Endothelial cell of umbilical vein (primary cell): ENCODE measurements around the gene TNS4. TPM values are rescaled to one million over a fixed set of nuclear protein-coding genes. Genes with fewer than 3 reads are reported as not detected.

ENCODE experiments used
- BruUV-seq: library from RNA; stranded (reverse); fragments of 400-500 nt; replicated peaks from 2 replicates; lab custom pipeline; 2021; lab: Mats Ljungman, UMichigan
- CTCF ChIA-PET: fragments of 300-600, 350-600 bp; sonication (Branson Sonifier 250); formaldehyde crosslinking; loops from one replicate; lab custom pipeline; 2021; ENCODE audit warnings: antibody characterized with exemption, inconsistent platforms; lab: Charles Lee
- POLR2A ChIA-PET: fragments of 300-600, 350-600 bp; sonication (Branson Sonifier 250); formaldehyde crosslinking; loops from one replicate; lab custom pipeline; 2021; ENCODE audit warnings: antibody characterized with exemption, inconsistent platforms; lab: Charles Lee
- DNase-seq: peaks from one replicate; pipeline ENCODE4 v3.0.0-alpha.2; 2011; ENCODE audit warnings: low read depth, low spot score
- FAIRE-seq: peaks from 2 replicates; lab custom pipeline; 2011; peaks lifted over from hg19 to GRCh38; lab: Jason Lieb, UNC
- H2AFZ ChIP-seq: 2 replicates; pipeline ENCODE4 v1.6.0; 2012; ENCODE audit warnings: low read depth, low read length, control low read depth, inconsistent platforms
- H3K27ac ChIP-seq: 2 replicates; pipeline ENCODE4 v1.5.1; 2011; ENCODE audit warnings: low read depth, mild to moderate bottlenecking, control low read depth, low read length, moderate library complexity; ENCODE audit not compliant: insufficient read depth
- H3K27me3 ChIP-seq, 2 experiments: 2 replicates each; pipeline versions ENCODE4 v1.6.0 to v1.6.1; 2011; ENCODE audit warnings: low read length in 2 of 2, mixed read lengths in 1 of 2; ENCODE audit not compliant: control insufficient read depth in 2 of 2, insufficient read depth in 2 of 2
- H3K36me3 ChIP-seq, 2 experiments: 2 replicates in 1 of 2; 3 replicates in 1 of 2; pipeline ENCODE4 v1.5.1; 2011; ENCODE audit warnings: low read length in 2 of 2, mild to moderate bottlenecking in 1 of 2, moderate library complexity in 1 of 2; ENCODE audit not compliant: control insufficient read depth in 2 of 2, insufficient read depth in 2 of 2; ENCODE audit errors: extremely low read depth in 1 of 2
- H3K4me1 ChIP-seq: 3 replicates; pipeline ENCODE4 v1.5.1; 2011; ENCODE audit warnings: mild to moderate bottlenecking, low read length; ENCODE audit not compliant: control insufficient read depth, insufficient read depth; ENCODE audit errors: extremely low read depth
- H3K4me2 ChIP-seq: 2 replicates; pipeline ENCODE4 v1.6.1; 2011; ENCODE audit warnings: low read length, control low read depth, mixed read lengths; ENCODE audit not compliant: insufficient read depth
- H3K4me3 ChIP-seq, 3 experiments: fragments of 200-600 bp in 1 of 3; sonication (generic), shearing (Covaris generic) in 1 of 3; replicated peaks in 1 of 3; 2 replicates each; pipeline ENCODE4 v1.5.1; 2011 to 2016; ENCODE audit warnings: control low read depth in 3 of 3, low read length in 3 of 3, mild to moderate bottlenecking in 2 of 3, inconsistent platforms in 1 of 3, low read depth in 1 of 3, moderate library complexity in 1 of 3; ENCODE audit not compliant: insufficient read depth in 1 of 3
- H3K79me2 ChIP-seq: 2 replicates; pipeline ENCODE4 v1.6.0; 2012; ENCODE audit warnings: low read length, inconsistent platforms; ENCODE audit not compliant: control insufficient read depth, insufficient read depth
- H3K9ac ChIP-seq: replicated peaks from 2 replicates; pipeline ENCODE3; 2011; ENCODE audit warnings: low read length, control low read depth; ENCODE audit not compliant: insufficient read depth; ENCODE audit errors: extremely low read depth
- H3K9me1 ChIP-seq: replicated peaks from 3 replicates; pipeline ENCODE4 v1.6.0; 2011; ENCODE audit warnings: mild to moderate bottlenecking, low read length; ENCODE audit not compliant: control insufficient read depth, insufficient read depth; ENCODE audit errors: extremely low read depth
- H3K9me3 ChIP-seq: replicated peaks from 2 replicates; pipeline ENCODE4 v1.5.1; 2012; ENCODE audit warnings: low read length, inconsistent platforms; ENCODE audit not compliant: control insufficient read depth, insufficient read depth
- H4K20me1 ChIP-seq: replicated peaks from 2 replicates; pipeline ENCODE3; 2011; ENCODE audit warnings: mild to moderate bottlenecking, low read length; ENCODE audit not compliant: control insufficient read depth, insufficient read depth; ENCODE audit errors: extremely low read depth
- EZH2 ChIP-seq: IDR thresholded peaks from 2 replicates; pipeline ENCODE4 v1.6.1; 2012; ENCODE audit warnings: borderline replicate concordance, low read depth, mild to moderate bottlenecking, moderate library complexity, low read length, inconsistent platforms; ENCODE audit not compliant: severe bottlenecking
- FOS ChIP-seq: IDR thresholded peaks from 2 replicates; pipeline ENCODE4 v1.6.1; 2011; ENCODE audit warnings: mild to moderate bottlenecking, low read length, moderate library complexity, borderline replicate concordance; ENCODE audit not compliant: insufficient read depth
- GATA2 ChIP-seq: IDR thresholded peaks from 2 replicates; pipeline ENCODE4 v1.7.0; 2011; ENCODE audit warnings: low read depth, mild to moderate bottlenecking, moderate library complexity, mixed read lengths, low read length; ENCODE audit not compliant: insufficient read length, insufficient read depth
- JUN ChIP-seq: IDR thresholded peaks from 2 replicates; pipeline ENCODE4 v1.6.1; 2011; ENCODE audit warnings: borderline replicate concordance, low read depth; ENCODE audit not compliant: insufficient read length, insufficient read depth
- MYC ChIP-seq: IDR thresholded peaks from one replicate; pipeline ENCODE4 v1.6.1; 2011; ENCODE audit warnings: mild to moderate bottlenecking, low read depth, low read length
- POLR2A ChIP-seq: IDR thresholded peaks from 2 replicates; pipeline ENCODE4 v1.6.1; 2012; ENCODE audit warnings: low read depth, mild to moderate bottlenecking, control low read depth, low read length
- POLR2AphosphoS5 ChIP-seq: IDR thresholded peaks from 2 replicates; pipeline ENCODE4 v1.6.1; 2012; ENCODE audit warnings: low read depth, mild to moderate bottlenecking, control low read depth, low read length, moderate library complexity; ENCODE audit not compliant: insufficient read depth
- dilution Hi-C: fragments of 300-500 bp; cut with MboI; formaldehyde crosslinking; loops from one replicate; pipeline ENCODE4 v1.15.0; 2019; ENCODE audit warnings: low sequenced_read_pairs; ENCODE audit not compliant: extremely low pct_ligation_motif_present
- intact Hi-C: fragments of 100-400 bp; cut with micrococcal nuclease; formaldehyde crosslinking; loops from one replicate; pipeline ENCODE4 v1.10.0; 2022
- polyA plus RNA-seq, 4 experiments: library from polyadenylated mRNA; depleted of rRNA in 3 of 4; stranded (reverse) in 3 of 4; unstranded in 1 of 4; fragments of >200 nt; gene quantifications; 2 replicates each; pipeline versions ENCODE4 v1.2.1 to v1.2.3, GENCODE V29; 2011 to 2012; ENCODE audit warnings: missing spikeins in 1 of 4
- total RNA-seq: library from RNA; stranded (reverse); gene quantifications from 2 replicates; pipeline ENCODE4 v1.2.3, GENCODE V29; 2021
- TF ChIP-seq, protein P1 (sequence below): IDR thresholded peaks from 2 replicates; pipeline ENCODE4 v1.6.1; 2011; ENCODE audit not compliant: insufficient read depth, insufficient read length
- TF ChIP-seq, protein P2 (sequence below), 2 donors: IDR thresholded peaks; 1 replicate in 1 of 2; 2 replicates in 1 of 2; pipeline ENCODE4 v1.5.1; 2011; ENCODE audit warnings: low read length in 2 of 2, mild to moderate bottlenecking in 2 of 2, moderate library complexity in 2 of 2, control low read depth in 1 of 2, inconsistent platforms in 1 of 2, low read depth in 1 of 2; ENCODE audit not compliant: insufficient read depth in 1 of 2; ENCODE audit errors: extremely low read depth in 1 of 2

Gene TNS4
- total and polyA plus RNA-seq, 2 donors (not counting 3 experiments of a cell fraction or from before 2014, with no cell fraction given) = not detected

DNA sequence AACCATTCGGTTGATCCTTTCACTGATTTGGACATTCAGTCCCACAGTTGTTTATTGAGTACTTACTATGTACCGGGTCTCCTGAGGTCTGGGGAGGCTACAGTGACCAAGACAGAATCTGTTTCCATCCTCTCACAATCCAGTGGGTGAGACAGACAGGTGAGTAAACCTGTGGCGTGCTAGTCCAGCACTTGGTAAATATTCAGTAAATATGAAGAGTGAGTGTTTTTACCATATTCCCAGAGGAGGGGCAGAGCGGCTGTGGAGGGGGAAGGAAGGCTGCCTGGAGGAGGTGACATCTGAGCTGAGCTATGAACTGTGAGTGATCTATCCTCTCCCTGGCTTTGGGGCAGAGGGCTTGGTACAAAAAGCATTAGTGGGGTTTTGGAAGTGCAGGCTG is 32.5 kb upstream of the TNS4 start:
- FAIRE-seq = no peak

More for the DNA sequence above, 32.5 kb upstream of the TNS4 start:
- H3K79me2 ChIP-seq = no peaks in the 10 kb centered on the region
- H3K27me3 ChIP-seq = peaks cover 0 to 8% of the 10 kb centered on the region in 2 experiments
- TSS peak; percentile 39 for BruUV-seq
- no peaks in the 10 kb centered on the region for H4K20me1 ChIP-seq
- no peak overlapping the region for H3K4me3 ChIP-seq
- H3K4me2 ChIP-seq = peak overlapping the region; percentile 18
- intact Hi-C loops (loop anchor here (1.0 to 5.0 kb wide), 8 partner anchors 48 to 246 kb away; partner anchors contain the start of genes IGFBP4 and TOP2A), dilution Hi-C loops (no loop called here)
- peaks cover 42% of the 10 kb centered on the region for H3K4me1 ChIP-seq
- peak overlapping the region; percentile 5 for H3K9ac ChIP-seq
- TF ChIP-seq GATA2 (no peak), FOS (no peak), MYC (no peak), EZH2 (no peak), POLR2A (no peak), JUN (no peak), POLR2AphosphoS5 (no peak)
- TF ChIP-seq, protein P1, sequence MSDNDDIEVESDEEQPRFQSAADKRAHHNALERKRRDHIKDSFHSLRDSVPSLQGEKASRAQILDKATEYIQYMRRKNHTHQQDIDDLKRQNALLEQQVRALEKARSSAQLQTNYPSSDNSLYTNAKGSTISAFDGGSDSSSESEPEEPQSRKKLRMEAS = no peak
- TF ChIP-seq, protein P2, sequence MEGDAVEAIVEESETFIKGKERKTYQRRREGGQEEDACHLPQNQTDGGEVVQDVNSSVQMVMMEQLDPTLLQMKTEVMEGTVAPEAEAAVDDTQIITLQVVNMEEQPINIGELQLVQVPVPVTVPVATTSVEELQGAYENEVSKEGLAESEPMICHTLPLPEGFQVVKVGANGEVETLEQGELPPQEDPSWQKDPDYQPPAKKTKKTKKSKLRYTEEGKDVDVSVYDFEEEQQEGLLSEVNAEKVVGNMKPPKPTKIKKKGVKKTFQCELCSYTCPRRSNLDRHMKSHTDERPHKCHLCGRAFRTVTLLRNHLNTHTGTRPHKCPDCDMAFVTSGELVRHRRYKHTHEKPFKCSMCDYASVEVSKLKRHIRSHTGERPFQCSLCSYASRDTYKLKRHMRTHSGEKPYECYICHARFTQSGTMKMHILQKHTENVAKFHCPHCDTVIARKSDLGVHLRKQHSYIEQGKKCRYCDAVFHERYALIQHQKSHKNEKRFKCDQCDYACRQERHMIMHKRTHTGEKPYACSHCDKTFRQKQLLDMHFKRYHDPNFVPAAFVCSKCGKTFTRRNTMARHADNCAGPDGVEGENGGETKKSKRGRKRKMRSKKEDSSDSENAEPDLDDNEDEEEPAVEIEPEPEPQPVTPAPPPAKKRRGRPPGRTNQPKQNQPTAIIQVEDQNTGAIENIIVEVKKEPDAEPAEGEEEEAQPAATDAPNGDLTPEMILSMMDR (IDR thresholded peaks at IDR 0.05; ENCODE audit: extremely low read depth in 1 of 2, insufficient read depth in 1 of 2, low read depth in 1 of 2, low read length in 2 of 2) = no peak
- H2AFZ ChIP-seq = no peak overlapping the region
- peak overlapping the region; percentile 40 for H3K27ac ChIP-seq
- no peak for DNase-seq
- CTCF ChIA-PET = interaction anchor here (0.7 to 9.6 kb wide), 55 partner anchors 9 to 1129 kb away, joined by 3 to 304 read pairs (median 8); partner anchors contain the start of genes GJD3, IGFBP4, TNS4 and TOP2A
- no peaks in the 10 kb centered on the region for H3K9me3 ChIP-seq
- no peaks in the 10 kb centered on the region for H3K9me1 ChIP-seq
- H3K36me3 ChIP-seq = no peaks in the 10 kb centered on the region
- POLR2A ChIA-PET = interaction anchor here (0.7 to 1.7 kb wide), 5 partner anchors 28 to 1669 kb away, joined by 3 to 6 read pairs (median 4); no protein-coding TSS in a partner anchor
